GM12891 (cell line): ENCODE data around the gene TRAF7.

Experiments
- POLR2AphosphoS5 ChIP-seq: IDR thresholded peaks from 2 replicates; pipeline ENCODE4 v1.6.1; 2011; ENCODE audit warnings: low read depth, low read length, control low read depth
- TAF1 ChIP-seq: IDR thresholded peaks from 2 replicates; pipeline ENCODE4 v1.6.1; 2011; ENCODE audit warnings: low read depth, low read length, control low read depth

DNA sequence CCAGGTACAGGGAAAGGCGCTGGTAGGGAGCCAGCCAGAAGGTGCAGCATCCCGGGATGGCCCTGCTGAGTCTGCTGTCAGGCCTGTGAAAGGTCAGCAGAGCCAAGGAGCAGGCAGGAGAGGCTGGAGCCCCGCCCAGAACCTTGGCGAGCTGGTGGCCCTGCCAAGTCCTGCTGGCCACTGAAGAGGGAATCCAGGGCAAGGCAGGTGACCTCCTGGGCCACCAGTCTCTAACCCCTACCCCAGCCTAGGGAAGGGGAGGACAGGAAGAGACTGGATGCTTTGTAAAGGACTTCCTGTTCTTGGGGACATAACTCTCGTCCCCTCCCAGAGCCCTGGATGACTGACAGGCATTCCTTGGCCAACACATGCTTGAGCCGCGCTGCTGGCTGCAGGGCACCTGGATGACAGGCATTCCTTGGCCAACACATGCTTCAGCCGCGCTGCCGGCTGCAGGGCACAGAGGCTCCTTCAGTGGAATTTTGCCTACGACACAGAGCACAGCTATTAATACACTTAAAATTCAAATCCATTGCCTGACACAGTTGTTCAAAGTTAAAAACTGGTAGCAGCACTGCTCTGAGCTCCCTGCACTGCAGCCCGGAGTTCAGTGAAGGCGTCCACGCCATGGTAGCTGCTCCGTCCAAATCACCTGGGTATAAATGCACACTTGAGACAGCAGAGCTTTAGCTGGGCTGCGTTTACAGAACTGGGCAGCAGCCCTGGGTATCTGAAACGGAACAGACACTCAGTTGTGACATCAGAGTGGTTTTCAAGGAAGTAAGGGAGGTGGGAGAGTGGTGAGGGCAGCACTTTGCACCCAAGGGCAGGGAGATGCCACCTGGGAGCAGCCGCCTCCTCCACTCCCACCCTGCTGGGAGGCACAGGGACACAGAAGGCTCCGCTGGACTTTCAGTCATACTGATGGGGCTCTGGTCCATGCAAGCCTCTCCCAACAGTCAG, 57.1 kb downstream of the TRAF7 start:
- TF ChIP-seq POLR2AphosphoS5 (no peak; the same call in 1 of the 2 replicates), TAF1 (no peak)
